ENCODE measurements around the gene LTO1.

The LTO1 gene

GRCh38 chr11:69651834-69652620 lies 23.1 kb downstream of the LTO1 start:
- no peak overlapping the region for H3K4me3 ChIP-seq (ENCODE audit: low read depth, low read length)
- TF ChIP-seq CTCF (IDR thresholded peaks at IDR 0.05; ENCODE audit: low read depth, low read length): no peak

- no peak for TF ChIP-seq CTCF (IDR thresholded peaks at IDR 0.05; ENCODE audit: low read depth, low read length)
These were observed 24.3 kb downstream of the LTO1 start for GRCh38 chr11:69650832-69651344.

GRCh38 chr11:69650081-69650831 lies 24.9 kb downstream of the LTO1 start:
- no peak for TF ChIP-seq CTCF (IDR thresholded peaks at IDR 0.05; ENCODE audit: low read depth, low read length)
- no peak overlapping the region for H3K4me3 ChIP-seq (ENCODE audit: low read depth, low read length)

More at GRCh38 chr11:69650832-69651344, 24.3 kb downstream of the LTO1 start:
- H3K4me3 ChIP-seq (ENCODE audit: low read depth, low read length): no peak overlapping the region

- no peak overlapping the region for H3K4me3 ChIP-seq (ENCODE audit: low read depth, low read length)
- TF ChIP-seq CTCF (IDR thresholded peaks at IDR 0.05; ENCODE audit: low read depth, low read length): no peak
These were observed 25.6 kb downstream of the LTO1 start for GRCh38 chr11:69649576-69649900.

- H3K4me3 ChIP-seq (ENCODE audit: low read depth, low read length): no peak overlapping the region
- no peak for TF ChIP-seq CTCF (IDR thresholded peaks at IDR 0.05; ENCODE audit: low read depth, low read length)
These were observed 26.2 kb downstream of the LTO1 start for GRCh38 chr11:69648679-69649575.

- TF ChIP-seq CTCF (IDR thresholded peaks at IDR 0.05; ENCODE audit: low read depth, low read length): no peak
- H3K4me3 ChIP-seq (ENCODE audit: low read depth, low read length): no peak overlapping the region
These were observed 27.2 kb downstream of the LTO1 start for GRCh38 chr11:69647761-69648497.
